Measurements from ENCODE around the gene NFE2L2.
"Not testable (repeated sequence)": the region's sequence is repeated elsewhere in the genome, so short reads cannot be mapped to it uniquely, and the experiment has no call there.

NFE2L2 gene

DNA sequence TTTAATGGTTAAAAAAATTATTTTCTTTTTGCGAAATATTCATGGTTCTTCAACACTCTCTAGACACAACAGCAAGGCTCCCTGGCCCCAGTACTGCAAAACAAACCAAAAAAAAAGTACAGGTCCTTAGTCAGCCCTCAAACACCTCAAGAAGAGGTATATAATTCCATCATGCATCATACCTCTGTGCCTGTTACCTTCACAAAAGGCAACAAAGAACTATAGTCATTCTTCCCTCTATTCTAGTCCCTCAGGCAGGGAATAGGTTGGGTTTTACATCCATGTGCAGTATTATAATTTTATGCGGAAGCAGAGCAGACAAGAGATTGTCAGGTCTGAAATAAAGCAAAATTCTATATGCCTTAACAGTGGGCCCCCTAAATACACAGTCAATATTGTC is 8.5 kb downstream of the NFE2L2 start:
- DNase-seq: no peak

DNA sequence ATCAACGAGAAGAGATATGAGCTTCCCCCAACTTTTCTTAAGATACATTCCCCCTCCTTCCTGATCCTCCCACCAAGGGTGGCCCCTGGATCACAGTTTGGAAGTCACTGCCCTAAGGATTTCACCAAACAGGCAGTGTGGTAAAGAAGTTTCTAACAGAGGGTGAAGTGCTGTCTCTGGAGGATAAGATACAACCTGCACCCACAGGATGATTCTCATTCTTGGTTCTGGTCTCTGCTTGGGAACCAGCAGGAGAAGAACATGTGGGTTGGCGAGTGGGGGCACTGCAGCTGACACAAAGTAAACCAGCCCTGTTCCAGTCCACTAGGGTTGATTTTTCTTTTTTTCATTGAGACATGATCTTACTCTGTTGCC is 9.3 kb downstream of the NFE2L2 start:
- DNase-seq: no peak

DNA sequence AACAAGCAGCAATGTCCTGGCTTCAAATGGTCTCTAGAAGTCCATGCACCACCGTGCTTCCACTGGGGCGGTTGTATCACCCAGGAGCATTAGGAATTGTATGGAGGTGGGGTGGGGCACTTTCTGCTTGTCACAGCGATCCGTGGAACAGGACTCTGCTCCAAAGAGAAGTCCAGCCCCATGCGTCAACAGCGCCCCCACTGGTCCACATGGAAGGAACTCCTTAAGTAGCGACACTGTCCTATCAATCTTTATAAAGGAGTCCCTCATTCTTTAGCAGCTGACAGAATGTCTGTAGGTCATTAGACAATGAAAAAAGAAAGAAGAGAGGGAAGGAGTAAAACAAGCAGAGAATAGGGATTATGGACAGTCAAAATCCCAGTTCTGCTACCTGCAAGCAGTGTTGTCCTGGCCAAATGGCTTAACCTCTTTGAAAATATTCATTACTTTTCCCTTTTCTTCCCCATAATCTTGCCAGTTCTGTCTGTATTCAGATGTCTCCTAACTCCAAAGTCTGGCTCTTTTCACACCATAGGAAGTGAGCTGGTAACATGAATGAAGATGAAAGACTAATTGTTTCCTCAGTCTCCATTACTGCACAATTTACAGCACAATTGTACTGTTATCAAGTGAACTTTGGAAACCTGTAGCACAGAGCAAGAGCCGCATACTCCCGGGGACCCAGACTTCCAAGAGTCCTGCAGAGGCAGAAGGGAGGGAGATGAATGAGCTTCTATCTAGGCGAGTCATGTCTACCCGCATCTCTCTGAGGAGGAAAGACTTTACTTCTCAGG is 9.9 kb downstream of the NFE2L2 start:
- DNase-seq: peak; percentile 64

DNA sequence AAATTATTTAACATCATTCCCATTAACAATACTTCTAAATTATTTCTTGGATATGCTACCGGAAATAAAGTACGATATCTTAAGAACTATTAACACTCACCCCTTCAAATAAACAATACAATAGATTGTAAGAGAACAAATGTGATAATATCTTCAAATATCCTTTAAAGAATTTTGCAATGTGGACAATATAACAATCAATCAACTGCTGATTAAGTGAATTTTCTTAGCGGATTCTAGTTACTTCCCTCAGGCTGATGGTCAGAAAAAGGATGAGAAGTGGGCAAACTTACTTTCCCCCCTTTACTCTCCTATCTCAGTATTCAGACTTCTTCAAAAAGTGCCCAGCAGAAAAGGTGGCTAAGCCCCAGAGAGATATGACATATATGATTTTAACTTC is 10.8 kb downstream of the NFE2L2 start:
- no peak for DNase-seq

DNA sequence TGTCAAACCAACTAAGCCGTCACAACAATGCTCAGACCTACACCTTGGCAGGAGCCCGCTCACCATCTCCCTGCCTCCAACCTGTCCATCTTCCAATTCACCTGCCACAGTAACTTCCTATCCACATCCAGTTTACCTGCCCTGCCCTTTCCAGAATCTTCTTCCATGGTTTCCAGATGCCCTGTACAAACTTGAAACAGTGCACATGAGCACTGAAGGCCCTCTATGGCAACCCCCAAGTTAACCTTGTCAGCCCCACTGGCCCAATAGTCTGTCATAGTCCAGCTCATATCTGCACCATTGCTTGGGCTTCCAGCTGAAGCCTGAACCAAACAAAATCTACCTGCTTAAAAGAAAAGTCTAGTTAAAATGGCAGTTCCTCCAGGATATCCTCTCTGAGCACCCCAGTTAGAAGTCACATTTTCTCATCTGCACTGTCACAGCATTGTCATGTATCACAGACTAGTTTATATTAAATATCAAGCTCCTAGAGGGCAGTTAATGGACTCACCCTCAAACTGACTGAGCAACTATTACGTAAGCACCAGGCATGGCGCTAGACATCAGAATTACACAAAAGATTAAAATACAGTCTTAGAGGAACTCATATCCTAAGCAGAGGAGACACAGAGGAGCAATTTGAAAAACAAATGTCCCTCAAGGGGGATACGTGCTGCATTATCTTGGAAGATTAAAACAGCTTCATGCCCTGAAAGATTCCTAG is 11.6 kb downstream of the NFE2L2 start:
- DNase-seq: no peak

DNA sequence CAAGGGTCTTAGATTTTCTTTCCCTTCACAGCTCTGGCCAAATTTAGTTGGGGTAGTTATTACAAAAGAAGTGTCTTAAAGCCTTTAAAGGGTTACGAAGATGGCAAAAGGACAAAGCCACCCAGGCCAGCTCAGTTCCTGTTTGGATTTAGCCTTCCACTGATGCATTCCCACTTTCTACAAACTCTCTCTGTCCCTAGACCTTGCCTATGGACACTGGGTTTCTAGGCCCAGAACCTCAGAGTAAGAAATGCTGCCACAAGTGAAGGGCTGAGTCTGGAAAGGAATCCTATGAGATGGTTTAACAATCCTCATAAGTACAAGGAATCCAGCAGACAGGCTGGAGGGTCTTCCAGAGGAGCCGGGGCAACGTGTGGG is 13.4 kb downstream of the NFE2L2 start:
- DNase-seq: no peak

DNA sequence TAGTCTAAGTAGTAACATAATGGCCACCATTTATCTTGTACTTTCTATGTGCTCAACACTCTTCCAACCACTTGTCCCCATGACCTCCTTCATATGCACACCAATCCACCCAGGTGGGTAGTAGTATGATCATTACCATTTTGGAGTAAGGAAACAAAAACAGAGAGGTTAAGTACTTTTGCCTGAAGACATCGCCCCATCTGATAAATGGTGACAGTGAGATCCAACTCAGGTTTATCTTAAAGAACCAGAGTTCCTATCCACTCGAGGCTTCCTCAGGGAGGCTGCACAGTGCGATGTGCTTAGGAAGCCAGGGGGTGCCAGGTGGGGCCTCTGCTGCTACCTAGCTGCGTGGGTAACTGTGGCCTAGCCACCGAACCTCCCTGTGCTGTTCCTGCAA is 14.1 kb downstream of the NFE2L2 start:
- no peak for DNase-seq

DNA sequence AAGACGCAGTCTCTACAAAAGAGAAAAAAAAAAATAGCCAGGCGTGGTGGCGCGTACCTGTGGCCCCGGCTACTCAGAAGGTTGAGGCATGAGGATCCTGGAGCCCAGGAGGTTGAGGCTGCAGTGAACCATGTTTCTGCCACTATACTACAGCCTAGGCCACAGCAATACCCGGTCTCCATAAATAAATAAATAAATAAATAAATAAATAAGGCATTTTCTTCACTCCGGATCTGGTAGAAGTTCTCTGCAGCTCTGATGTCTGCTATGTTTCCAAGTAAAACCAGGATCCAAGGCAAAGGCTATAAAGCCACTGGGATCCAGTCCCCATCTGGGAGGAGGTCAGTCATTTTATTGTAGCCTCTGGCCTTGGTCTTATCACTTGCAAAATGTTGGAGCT is 15.5 kb downstream of the NFE2L2 start:
- no peak for DNase-seq

DNA sequence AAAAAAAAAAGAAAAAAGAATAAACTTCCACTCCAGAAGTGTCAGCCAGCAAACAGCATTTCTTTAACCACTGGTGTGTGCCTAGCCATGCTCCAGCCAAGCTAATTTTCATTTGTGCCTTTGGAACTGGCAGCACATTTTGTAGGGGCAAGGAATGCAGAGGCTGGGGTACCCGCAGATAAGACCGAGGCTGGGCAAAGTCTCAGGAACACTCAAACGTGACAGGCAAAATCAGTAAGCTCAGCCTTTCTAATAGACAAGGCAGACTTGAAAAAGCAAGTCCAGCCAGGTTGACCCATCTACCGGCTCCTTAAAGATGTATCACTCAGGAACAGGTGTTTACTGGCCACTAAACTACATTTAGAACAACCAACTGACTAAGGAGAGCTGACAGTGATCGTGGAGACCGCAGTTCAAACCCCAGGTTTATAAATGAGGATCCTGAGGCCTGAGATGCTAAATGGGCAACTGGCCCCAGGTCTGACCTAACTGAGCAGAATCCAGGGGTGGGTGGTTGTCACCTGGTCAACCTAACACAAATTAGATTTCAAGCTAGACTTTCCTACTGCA is 16.7 kb downstream of the NFE2L2 start:
- DNase-seq: no peak

DNA sequence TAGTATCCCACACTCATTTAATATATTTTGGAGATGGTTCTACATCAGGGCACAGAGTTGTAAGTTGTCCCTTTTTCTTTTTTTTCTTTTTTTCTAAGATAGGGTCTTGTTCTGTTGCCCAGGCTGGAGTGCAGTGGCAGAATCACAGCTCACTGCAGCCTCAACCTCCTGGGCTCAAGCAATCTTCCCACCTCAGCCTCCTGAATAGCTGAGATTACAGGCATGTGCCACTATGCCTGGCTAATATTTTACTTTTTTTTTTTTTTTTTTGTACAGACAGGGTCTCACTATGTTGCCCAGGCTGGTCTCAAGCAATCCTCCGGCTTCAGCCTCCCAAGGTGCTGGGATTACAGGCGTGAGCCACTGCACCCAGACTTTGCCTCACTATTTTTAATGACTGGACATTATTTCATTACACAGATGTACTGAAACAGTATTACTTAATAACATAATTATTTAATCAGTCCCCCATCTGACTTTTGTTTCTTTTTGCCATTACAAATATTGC is 17.9 kb downstream of the NFE2L2 start:
- DNase-seq: not testable (repeated sequence)

DNA sequence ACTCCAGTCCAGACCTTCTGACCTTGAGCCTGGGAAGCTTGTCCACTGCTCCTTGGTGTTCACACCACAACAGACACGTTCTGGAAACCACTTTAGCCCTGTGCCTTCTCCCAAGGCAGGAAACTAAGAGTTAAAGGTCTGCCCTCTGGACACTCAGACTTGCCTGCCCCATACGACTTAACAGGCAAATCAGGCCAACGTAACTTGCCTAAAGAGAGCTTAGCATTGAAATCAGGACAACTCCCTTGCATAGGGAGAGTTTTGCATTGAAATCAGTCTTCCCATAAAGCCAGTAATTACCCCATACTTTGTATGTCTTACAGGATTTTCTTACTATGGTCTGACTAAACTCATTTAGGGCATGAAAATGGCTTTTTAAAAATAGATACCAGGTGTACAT is 18.5 kb downstream of the NFE2L2 start:
- no peak for DNase-seq

DNA sequence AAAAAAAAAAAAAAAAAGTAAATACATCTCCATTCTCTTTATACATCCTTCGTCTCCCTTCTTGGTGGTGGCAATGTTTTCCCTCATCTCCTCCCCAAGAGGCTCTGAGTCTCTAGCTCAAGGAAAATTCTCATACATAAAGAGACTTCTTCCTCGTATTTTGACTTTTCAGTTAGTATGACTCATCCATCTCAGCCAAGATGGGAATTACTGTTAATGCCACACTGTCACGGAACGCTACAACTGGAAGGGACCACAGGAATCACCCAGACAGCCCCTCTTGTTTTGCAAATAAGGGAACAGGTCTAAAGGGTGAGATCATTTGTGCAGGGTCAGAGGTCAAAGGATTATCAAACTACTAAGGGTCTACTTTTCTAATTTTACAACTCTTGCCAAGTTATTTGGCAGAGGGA is 19.5 kb downstream of the NFE2L2 start:
- DNase-seq: peak; percentile 94

DNA sequence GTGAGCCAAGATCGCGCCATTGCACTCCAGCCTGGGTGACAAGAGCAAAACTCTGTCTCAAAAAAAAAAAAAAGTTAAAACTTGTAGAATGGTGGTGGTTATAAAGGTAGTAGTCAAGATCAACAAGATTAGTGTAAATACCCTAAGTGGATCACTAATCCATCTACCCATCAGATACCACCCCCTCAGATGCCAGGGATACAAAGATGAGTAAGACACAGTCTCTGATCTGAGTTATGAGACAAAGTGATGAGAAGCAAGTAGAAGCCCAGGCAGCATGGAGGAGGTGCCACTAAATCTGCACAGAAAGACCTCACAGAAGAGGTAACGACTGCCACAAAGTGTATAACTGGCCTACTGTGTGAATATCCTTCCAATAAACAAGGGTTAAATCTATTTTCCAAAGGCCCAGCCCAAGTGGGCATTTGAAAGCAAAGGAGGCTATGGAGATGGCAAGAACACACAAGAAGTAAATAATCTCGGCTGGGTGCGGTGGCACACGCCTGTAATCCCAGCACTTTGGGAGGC is 20.2 kb downstream of the NFE2L2 start:
- peak; percentile 30 for DNase-seq

DNA sequence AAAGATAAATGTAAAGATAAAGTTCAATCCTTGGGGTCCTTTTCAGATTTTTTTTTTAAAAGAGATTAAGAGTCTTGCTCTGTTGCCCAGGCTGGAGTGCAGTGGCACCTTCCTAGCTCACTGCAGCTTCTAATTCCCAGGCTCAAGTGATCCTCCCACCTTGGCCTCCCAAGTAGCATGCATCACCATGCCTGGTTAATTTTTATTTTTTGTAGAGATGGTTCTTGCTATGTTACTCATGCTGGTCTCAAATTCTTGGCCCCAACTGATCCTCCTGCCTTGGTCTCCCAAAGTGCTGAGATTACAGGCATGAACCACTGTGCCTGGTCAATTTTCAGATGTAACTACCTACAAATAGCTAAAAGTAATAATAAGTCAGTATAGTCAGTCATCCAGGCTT is 21.1 kb downstream of the NFE2L2 start:
- DNase-seq: peak; percentile 48

DNA sequence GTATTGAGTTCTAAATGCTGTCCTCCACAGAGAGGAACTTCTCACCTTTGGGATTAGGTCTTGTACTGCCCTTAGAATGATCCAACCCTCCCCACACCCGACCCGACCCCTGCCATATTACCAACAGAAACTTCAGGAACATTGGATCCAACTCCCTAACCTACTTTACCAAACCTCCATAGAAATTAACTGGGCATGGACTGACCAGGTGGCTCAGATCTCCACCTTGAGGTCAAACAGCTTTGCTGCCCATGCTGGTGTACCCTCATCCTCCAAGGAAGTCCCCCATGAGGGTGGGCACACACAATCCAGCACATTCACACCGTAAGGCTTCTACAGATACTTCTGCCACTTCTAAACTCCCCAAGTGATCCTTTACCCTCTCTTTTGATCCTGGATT is 21.5 kb downstream of the NFE2L2 start:
- DNase-seq: no peak

DNA sequence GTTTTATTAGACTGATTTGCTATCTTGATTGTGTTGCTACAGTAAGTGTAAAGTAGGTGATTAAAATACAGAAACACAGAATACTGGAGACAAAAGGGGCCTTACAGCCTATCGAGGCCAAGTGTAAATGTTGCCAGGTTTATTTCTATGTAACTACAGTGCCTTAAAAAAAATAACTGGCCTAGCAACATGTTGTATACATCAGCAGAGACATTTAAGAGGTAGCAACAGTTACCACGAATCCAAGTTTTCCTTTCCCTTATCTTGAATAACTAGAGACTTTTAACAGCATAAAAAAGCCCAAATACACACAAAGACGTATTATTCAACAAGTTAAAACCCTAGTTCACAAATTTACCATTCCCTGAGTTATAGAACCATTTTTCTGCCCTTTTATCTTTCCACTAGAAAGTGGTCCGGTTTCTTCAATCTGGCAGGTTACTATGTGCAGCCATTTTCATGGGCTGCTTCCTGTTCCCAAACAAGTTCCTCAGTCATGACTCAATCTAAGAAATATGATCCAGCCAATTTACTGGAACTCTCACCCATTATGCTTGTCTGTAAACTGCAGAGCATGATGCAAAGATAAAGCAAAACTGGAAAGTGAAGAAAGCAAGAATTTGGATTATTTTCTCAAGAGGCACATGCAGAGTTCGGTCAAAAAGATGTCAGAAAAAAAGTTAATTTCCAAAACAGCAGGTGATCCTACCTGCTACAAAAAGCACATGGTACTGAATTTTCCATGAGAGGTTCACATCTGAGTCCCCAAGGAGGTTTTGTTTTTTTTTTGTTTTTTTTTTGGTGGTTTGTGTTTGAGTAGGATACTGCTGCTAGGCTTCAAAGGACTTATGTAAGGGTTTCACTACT is 22.2 kb downstream of the NFE2L2 start:
- DNase-seq: peak; percentile 96

DNA sequence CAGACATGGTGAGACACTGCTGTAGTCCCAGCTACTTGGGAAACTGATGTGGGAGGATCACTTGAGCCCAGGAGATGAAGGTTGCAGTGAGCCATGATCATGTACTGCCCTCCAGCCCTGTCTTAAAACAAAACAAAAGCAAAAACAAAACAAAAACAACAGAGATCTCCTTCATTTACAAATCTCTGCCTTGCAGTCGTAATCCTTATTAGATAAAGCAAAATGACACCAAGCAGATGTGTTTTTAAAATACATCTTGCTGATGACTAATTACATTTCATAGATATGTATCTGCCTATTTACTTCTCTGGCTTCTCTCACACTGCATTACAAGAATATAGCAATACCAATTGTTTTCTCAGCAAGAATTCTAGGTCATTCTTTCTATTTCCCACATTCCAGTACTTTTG is 22.8 kb downstream of the NFE2L2 start:
- peak; percentile 56 for DNase-seq

DNA sequence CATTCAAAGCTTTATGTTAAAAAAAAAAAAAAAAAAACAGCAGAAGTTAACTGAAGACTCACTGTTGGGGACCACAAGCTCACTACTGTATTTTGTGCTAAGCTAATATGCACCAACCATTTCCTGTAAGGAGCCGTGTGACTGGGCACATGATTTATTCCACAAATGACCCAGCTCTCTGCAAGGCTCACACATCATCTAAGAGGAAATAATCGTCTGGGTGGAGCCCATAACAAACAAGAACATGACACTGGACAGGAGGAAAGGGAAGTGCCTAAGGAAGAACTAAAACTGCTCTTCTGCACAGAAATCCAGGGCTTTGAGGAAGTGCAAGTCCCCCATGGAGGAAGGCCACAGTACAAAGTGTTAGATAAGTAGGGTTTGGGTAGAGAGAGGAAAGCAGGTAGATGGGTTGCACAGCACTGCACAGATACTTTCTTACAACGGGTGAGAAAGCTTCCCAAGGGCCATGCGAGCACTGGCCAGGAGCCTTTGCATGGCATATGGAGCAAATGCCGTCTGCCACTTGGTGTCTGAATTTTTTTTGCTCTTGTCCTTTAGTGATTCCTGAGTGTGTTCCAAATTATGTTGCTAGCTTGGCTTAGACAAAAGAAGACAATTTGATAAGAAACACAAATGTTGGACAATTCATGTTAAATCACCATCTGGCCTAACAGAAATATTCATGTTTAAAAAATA is 24.4 kb downstream of the NFE2L2 start:
- peak; percentile 74 for DNase-seq

DNA sequence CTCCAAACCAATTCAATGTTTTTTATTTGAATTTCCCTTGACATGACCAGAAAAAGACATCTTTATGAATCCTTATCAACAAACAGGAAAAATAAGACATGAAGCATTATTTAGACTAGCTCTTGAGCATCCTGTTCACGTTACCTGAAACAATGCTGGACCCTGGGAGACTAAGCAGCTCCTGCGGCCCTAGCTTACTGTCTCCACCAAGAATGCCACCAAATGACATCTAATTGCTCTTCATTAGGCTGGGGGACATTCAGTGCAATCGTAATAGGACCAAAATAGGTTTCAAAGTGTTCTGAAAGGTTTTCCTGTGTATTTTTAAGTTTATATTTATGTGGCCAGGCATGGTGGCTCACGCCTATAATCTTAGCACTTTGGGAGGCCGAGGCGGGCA is 25.5 kb downstream of the NFE2L2 start:
- no peak for DNase-seq

DNA sequence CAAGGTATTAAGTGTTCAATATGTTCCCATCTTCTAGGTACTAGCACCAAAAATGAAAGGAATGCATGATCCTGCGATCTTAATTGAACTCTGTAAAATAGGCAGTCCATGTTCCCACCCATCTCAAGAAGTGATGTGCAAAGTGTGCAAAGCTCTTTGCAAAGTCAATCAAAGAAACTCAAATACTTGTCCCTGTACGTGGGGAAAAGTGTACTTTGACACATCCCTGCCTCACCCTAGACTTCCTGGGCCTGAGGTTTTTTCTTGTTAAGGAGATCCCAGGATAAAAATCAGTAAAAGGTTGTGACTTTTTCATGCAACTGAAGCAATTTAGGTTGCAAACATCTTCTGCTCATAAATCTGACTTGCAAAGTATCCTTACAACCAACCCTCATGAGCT is 26.6 kb downstream of the NFE2L2 start:
- DNase-seq: no peak

DNA sequence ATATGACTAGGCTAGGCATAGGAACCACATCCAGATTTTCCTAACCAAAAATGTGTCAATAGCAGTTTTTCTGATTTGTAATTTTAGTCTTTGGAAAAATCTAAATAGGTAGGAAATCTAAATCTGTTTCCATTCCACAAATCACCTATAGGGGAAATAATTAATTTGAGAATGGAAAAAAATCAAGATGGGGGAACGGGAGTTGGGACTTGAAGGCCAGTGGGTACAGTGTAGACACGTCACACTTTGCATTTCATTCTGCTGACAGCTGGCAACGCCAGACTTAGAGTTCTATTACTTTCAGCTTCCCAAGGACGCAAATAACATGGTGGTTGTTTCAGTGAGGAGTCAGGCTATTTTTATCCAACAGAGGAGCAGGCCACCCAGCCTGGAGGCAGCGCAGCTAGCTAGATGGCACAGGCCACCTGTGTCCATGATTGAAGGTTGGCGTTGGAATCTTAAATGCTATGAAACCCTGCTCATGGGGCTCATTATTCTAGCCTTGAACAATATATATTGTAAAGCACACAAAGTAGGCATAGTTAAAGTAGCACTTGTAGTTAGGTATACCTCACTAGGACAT is 28.6 kb downstream of the NFE2L2 start:
- DNase-seq: no peak

DNA sequence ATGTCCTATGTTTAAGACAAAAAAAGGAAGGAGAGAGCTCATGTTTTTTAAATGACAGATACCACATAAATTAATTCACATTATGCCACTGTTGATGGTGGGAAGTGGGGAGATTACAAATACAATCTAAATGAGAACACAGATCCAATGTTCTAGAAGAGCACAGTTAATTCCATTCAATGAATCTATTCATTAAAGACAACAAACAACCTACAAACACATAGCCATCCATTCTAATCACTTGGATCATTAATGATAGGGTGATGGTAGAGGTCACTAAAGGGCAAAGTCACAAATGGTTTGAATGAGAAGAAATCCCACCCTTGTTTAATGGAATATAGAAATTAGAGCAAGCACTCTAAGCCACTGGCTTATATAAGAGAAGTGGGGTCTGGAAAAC is 30.3 kb downstream of the NFE2L2 start:
- no peak for DNase-seq

All from fibroblast of skin of back (primary cell).